ENCODE measurements around the gene CAST.

- no peak for TF ChIP-seq CTCF (tag by site-specific recombination; IDR thresholded peaks at IDR 0.05)
- TF ChIP-seq ZNF510 (tag by site-specific recombination; IDR thresholded peaks at IDR 0.05; ENCODE audit: insufficient replicate concordance), result no peak
Observed at GRCh38 chr5:96743065-96743768, 81.0 kb downstream of the CAST start.

All from HEK293 (cell line).